Measurements from ENCODE around the gene VMP1.

The VMP1 gene

DNA sequence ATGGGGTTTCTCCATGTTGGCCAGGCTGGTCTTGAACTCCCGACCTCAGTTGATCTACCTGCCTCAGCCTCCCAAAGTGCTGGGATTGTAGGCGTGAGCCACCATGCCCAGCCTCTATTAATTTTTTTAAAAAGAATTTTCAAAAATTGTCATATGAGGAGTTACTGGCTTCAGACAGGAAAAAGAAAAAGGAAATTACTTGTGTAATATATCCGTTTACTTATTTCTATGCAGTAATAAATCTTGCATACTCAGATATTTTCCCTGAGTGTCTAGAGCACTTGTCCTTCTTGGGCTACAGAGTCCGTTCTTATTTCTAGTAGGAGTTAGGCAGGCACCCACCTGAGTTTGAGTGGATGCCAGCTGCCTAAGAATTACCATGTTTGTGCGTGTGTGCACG is 85.8 kb downstream of the VMP1 start:
- no CpG with 5 or more reads among the region's 6 CpGs for WGBS (ENCODE audit: insufficient coverage)
- H3K27ac ChIP-seq (ENCODE audit: insufficient read depth in 1 of 2, low read depth in 1 of 2, low read length in 2 of 2, poor library complexity in 1 of 2, severe bottlenecking in 2 of 2): no peak overlapping the region
- CTCF ChIA-PET: interaction anchor here (0.8 to 1.6 kb wide), 3 partner anchors 12 to 64 kb away, joined by 3 read pairs; no protein-coding TSS in a partner anchor

DNA sequence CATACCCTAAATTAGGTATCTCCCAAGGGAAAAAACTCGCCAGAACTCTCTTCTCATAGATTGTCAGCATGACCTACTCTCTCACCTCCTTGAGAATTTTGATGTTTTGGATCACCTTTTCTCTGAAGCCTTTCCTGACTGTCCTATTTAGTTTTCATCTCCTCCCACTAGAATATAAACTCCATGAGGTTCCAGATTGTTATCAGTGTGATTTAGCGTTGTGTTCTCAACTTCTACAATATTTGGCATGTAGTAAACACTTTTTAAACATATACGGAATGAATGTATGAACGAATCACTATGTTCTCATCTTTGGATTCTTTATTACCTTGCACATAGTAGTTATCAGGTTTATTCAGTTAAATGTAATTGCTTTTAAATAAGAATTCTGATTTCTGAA is 88.7 kb downstream of the VMP1 start:
- ChIA-PET CTCF (interaction anchor here (0.7 to 3.0 kb wide), 3 partner anchors 9 to 34 kb away, joined by 3 to 13 read pairs (median 4); no protein-coding TSS in a partner anchor), POLR2A (no interaction called here)
- H3K27me3 ChIP-seq (replicated peaks in 2 of 5; ENCODE audit: control insufficient read depth in 4 of 5, insufficient read depth in 5 of 5, low read length in 4 of 5): no peaks in the 10 kb centered on the region
- no peak overlapping the region for H3K27ac ChIP-seq (ENCODE audit: insufficient read depth in 1 of 2, low read depth in 1 of 2, low read length in 2 of 2, poor library complexity in 1 of 2, severe bottlenecking in 2 of 2)
- H3K4me3 ChIP-seq (ENCODE audit: control insufficient read depth in 1 of 7, extremely low read depth in 1 of 7, insufficient read depth in 4 of 7, low read depth in 2 of 7, low read length in 6 of 7): no peak overlapping the region
- 100% methylated on average over 1 of the region's 4 CpGs for WGBS (ENCODE audit: insufficient coverage)
- peaks cover 0 to 3% (median 0%) of the 10 kb centered on the region in 4 experiments for H3K36me3 ChIP-seq (ENCODE audit: control insufficient read depth in 4 of 4, insufficient read depth in 4 of 4, low read length in 3 of 4)
- H3K9me3 ChIP-seq (ENCODE audit: control extremely low read depth in 1 of 5, control insufficient read depth in 4 of 5, insufficient read depth in 2 of 5, low read depth in 1 of 5, low read length in 4 of 5): no peaks in the 10 kb centered on the region
- peaks cover 0 to 23% (median 7%) of the 10 kb centered on the region in 4 experiments for H3K4me1 ChIP-seq (ENCODE audit: control extremely low read depth in 1 of 4, control insufficient read depth in 4 of 4, insufficient read depth in 4 of 4, low read length in 3 of 4)
- no peak for DNase-seq

More for the DNA sequence above, 85.8 kb downstream of the VMP1 start:
- Histone ChIP-seq H3K36me3 (ENCODE audit: control insufficient read depth in 4 of 4, insufficient read depth in 4 of 4, low read length in 3 of 4) (peaks cover 0 to 3% (median 0%) of the 10 kb centered on the region in 4 experiments), H3K4me1 (ENCODE audit: control extremely low read depth in 1 of 4, control insufficient read depth in 4 of 4, insufficient read depth in 4 of 4, low read length in 3 of 4) (peaks cover 0 to 44% (median 23%) of the 10 kb centered on the region in 4 experiments), H3K9me3 (ENCODE audit: control extremely low read depth in 1 of 5, control insufficient read depth in 4 of 5, insufficient read depth in 2 of 5, low read depth in 1 of 5, low read length in 4 of 5) (no peaks in the 10 kb centered on the region), H3K27me3 (replicated peaks in 2 of 5; ENCODE audit: control insufficient read depth in 4 of 5, insufficient read depth in 5 of 5, low read length in 4 of 5) (no peaks in the 10 kb centered on the region), H3K4me3 (ENCODE audit: control insufficient read depth in 1 of 7, extremely low read depth in 1 of 7, insufficient read depth in 4 of 7, low read depth in 2 of 7, low read length in 6 of 7) (no peak overlapping the region)
- no peak for DNase-seq
- POLR2A ChIA-PET: no interaction called here

DNA sequence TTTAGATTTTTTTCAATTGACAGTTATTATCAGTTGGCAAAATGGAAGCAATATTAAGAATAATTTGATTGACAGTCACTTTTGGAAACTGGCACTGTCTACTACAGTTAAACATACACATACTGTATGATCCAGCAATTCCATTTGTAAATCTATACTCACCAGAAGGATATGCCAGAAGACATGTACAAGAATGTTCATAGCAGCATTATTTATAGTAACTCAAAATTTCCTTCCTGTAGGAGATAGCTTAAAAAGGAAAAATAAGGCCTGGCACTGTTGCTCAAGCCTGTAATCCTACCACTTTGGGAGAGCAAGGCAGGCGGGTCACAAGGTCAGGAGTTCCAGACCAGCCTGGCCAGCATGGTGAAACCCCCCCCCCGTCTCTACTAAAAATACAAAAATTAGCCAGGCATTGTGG is 89.3 kb downstream of the VMP1 start:
- WGBS (ENCODE audit: insufficient coverage): 100% methylated on average over 1 of the region's 2 CpGs
- CTCF ChIA-PET: interaction anchor here (0.7 to 3.0 kb wide), 3 partner anchors 10 to 34 kb away, joined by 3 to 13 read pairs (median 4); no protein-coding TSS in a partner anchor
- H3K9me3 ChIP-seq (ENCODE audit: control extremely low read depth in 1 of 5, control insufficient read depth in 4 of 5, insufficient read depth in 2 of 5, low read depth in 1 of 5, low read length in 4 of 5): no peaks in the 10 kb centered on the region
- peaks cover 0 to 20% (median 6%) of the 10 kb centered on the region in 4 experiments for H3K4me1 ChIP-seq (ENCODE audit: control extremely low read depth in 1 of 4, control insufficient read depth in 4 of 4, insufficient read depth in 4 of 4, low read length in 3 of 4)
- H3K27me3 ChIP-seq (replicated peaks in 2 of 5; ENCODE audit: control insufficient read depth in 4 of 5, insufficient read depth in 5 of 5, low read length in 4 of 5): no peaks in the 10 kb centered on the region
- POLR2A ChIA-PET: no interaction called here
- H3K4me3 ChIP-seq (ENCODE audit: control insufficient read depth in 1 of 7, extremely low read depth in 1 of 7, insufficient read depth in 4 of 7, low read depth in 2 of 7, low read length in 6 of 7): no peak overlapping the region
- no peak overlapping the region for H3K27ac ChIP-seq (ENCODE audit: insufficient read depth in 1 of 2, low read depth in 1 of 2, low read length in 2 of 2, poor library complexity in 1 of 2, severe bottlenecking in 2 of 2)
- DNase-seq: no peak
- H3K36me3 ChIP-seq (ENCODE audit: control insufficient read depth in 4 of 4, insufficient read depth in 4 of 4, low read length in 3 of 4): peaks cover 0 to 3% (median 0%) of the 10 kb centered on the region in 4 experiments

DNA sequence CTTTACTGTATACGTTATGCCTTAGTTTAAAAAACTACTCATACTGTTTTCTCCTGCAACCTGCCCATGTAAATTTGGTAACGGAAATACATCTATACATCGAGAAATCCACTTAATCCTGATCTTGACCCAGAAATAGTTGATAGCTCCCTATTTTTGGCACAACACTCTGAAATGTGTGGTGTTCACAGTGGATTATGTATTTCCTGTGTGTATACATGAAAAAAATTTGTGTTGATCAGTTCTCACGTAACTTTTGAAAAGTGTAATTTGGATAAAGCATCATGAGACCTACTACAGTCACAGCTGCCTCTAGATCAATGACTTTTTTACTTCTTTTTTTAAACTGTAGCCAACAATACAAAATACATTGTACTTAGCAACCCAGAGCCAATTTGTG is 90.7 kb downstream of the VMP1 start:
- CTCF ChIA-PET: interaction anchor here (1.0 to 3.0 kb wide), 5 partner anchors 10 to 61 kb away, joined by 3 to 13 read pairs (median 4); no protein-coding TSS in a partner anchor
- Histone ChIP-seq H3K27me3 (replicated peaks in 2 of 5; ENCODE audit: control insufficient read depth in 4 of 5, insufficient read depth in 5 of 5, low read length in 4 of 5) (no peaks in the 10 kb centered on the region), H3K4me1 (ENCODE audit: control extremely low read depth in 1 of 4, control insufficient read depth in 4 of 4, insufficient read depth in 4 of 4, low read length in 3 of 4) (peaks cover 0 to 17% (median 2%) of the 10 kb centered on the region in 4 experiments), H3K36me3 (ENCODE audit: control insufficient read depth in 4 of 4, insufficient read depth in 4 of 4, low read length in 3 of 4) (peaks cover 0 to 3% (median 0%) of the 10 kb centered on the region in 4 experiments), H3K9me3 (ENCODE audit: control extremely low read depth in 1 of 5, control insufficient read depth in 4 of 5, insufficient read depth in 2 of 5, low read depth in 1 of 5, low read length in 4 of 5) (no peaks in the 10 kb centered on the region), H3K4me3 (ENCODE audit: control insufficient read depth in 1 of 7, extremely low read depth in 1 of 7, insufficient read depth in 4 of 7, low read depth in 2 of 7, low read length in 6 of 7) (no peak overlapping the region), H3K27ac (ENCODE audit: insufficient read depth in 1 of 2, low read depth in 1 of 2, low read length in 2 of 2, poor library complexity in 1 of 2, severe bottlenecking in 2 of 2) (no peak overlapping the region)
- POLR2A ChIA-PET: no interaction called here
- 100% methylated on average over 1 of the region's 4 CpGs for WGBS (ENCODE audit: insufficient coverage)
- no peak for DNase-seq

DNA sequence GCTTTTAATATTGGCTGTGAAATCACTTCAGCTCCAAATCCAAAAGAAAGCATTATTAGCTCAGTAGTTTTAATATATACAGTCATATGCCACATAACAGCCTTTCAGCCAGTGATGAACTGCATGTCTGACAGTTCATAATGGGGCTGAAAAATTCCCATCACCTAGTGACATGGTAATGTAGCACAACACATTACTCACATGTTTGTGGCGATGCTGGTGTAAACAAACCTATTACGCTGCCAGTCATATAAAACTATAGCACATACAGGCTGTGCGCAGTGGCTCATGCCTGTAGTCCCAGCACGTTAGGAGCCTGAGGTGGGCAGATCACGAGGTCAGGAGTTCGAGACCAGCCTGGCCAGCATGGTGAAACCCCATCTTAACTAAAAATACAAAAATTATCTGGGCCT is 93.1 kb downstream of the VMP1 start:
- ChIA-PET CTCF (interaction anchor here (0.6 to 1.7 kb wide), 5 partner anchors 9 to 60 kb away, joined by 3 to 5 read pairs (median 3); no protein-coding TSS in a partner anchor), POLR2A (no interaction called here)
- H3K9me3 ChIP-seq (ENCODE audit: control extremely low read depth in 1 of 5, control insufficient read depth in 4 of 5, insufficient read depth in 2 of 5, low read depth in 1 of 5, low read length in 4 of 5): no peaks in the 10 kb centered on the region
- no peaks in the 10 kb centered on the region for H3K36me3 ChIP-seq (ENCODE audit: control insufficient read depth in 4 of 4, insufficient read depth in 4 of 4, low read length in 3 of 4)
- no peaks in the 10 kb centered on the region for H3K27me3 ChIP-seq (replicated peaks in 2 of 5; ENCODE audit: control insufficient read depth in 4 of 5, insufficient read depth in 5 of 5, low read length in 4 of 5)
- no peak overlapping the region for H3K27ac ChIP-seq (ENCODE audit: insufficient read depth in 1 of 2, low read depth in 1 of 2, low read length in 2 of 2, poor library complexity in 1 of 2, severe bottlenecking in 2 of 2)
- WGBS (ENCODE audit: insufficient coverage): 90% methylated on average over 4 of the region's 6 CpGs
- peaks cover 3 to 34% (median 7%) of the 10 kb centered on the region in 4 experiments for H3K4me1 ChIP-seq (ENCODE audit: control extremely low read depth in 1 of 4, control insufficient read depth in 4 of 4, insufficient read depth in 4 of 4, low read length in 3 of 4)
- peak in 1 of 3 donors; percentile 27 for DNase-seq
- no peak overlapping the region for H3K4me3 ChIP-seq (ENCODE audit: control insufficient read depth in 1 of 7, extremely low read depth in 1 of 7, insufficient read depth in 4 of 7, low read depth in 2 of 7, low read length in 6 of 7)

DNA sequence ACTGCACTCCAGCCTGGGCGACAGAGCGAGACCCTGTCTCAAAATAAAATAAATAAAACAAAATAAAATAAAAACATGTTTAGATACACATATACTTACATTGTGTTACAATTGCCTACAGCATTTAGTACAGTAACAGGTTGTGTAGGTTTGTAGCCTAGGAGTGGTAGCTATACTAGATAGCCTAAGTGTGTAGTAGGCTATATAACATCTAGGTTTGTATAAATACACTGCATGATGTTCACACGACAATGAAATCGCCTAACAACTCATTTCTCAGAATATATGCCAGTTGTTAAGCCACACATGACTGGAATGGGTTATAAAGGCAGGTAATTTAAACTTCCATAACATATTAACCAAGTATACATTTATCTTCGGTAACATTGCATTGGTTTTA is 94.7 kb downstream of the VMP1 start:
- WGBS (ENCODE audit: insufficient coverage): no CpG with 5 or more reads among the region's 5 CpGs
- Histone ChIP-seq H3K27me3 (replicated peaks in 2 of 5; ENCODE audit: control insufficient read depth in 4 of 5, insufficient read depth in 5 of 5, low read length in 4 of 5) (no peaks in the 10 kb centered on the region), H3K4me1 (ENCODE audit: control extremely low read depth in 1 of 4, control insufficient read depth in 4 of 4, insufficient read depth in 4 of 4, low read length in 3 of 4) (peaks cover 3 to 23% (median 6%) of the 10 kb centered on the region in 4 experiments), H3K27ac (ENCODE audit: insufficient read depth in 1 of 2, low read depth in 1 of 2, low read length in 2 of 2, poor library complexity in 1 of 2, severe bottlenecking in 2 of 2) (no peak overlapping the region), H3K36me3 (ENCODE audit: control insufficient read depth in 4 of 4, insufficient read depth in 4 of 4, low read length in 3 of 4) (no peaks in the 10 kb centered on the region), H3K4me3 (ENCODE audit: control insufficient read depth in 1 of 7, extremely low read depth in 1 of 7, insufficient read depth in 4 of 7, low read depth in 2 of 7, low read length in 6 of 7) (no peak overlapping the region), H3K9me3 (ENCODE audit: control extremely low read depth in 1 of 5, control insufficient read depth in 4 of 5, insufficient read depth in 2 of 5, low read depth in 1 of 5, low read length in 4 of 5) (no peaks in the 10 kb centered on the region)
- CTCF ChIA-PET: interaction anchor here (1.5 kb wide), 1 partner anchor 9 kb away, joined by 4 read pairs; no protein-coding TSS in a partner anchor
- DNase-seq: no peak
- POLR2A ChIA-PET: no interaction called here

DNA sequence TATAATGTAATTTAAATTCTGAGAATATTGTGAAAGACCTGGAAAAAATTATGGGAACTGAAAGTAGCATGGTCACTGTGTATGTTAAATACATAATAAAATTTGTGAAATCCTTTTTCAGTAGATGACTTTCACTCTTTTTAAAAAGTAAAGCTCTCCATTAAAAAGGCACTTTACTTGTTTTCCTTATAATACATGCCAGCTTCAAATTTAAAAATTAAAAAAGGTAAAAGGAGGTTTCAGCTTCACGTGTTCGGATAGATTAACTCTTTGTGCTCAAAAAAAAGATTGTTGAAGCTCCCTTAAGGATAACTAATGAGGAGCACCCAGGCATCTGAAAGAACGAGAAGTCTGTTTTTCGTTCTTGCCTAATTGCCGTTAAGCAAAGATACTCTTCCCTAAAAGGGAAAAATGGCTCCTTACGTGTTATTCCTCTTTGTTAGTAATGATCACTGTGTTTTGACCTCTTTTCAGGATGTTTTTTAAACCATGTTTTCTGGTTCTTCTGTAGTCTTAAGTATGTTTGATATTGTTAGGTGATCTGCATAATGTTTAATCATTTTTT is 97.5 kb downstream of the VMP1 start:
- WGBS (ENCODE audit: insufficient coverage): 83% methylated on average over 2 of the region's 6 CpGs
- Histone ChIP-seq H3K4me1 (ENCODE audit: control extremely low read depth in 1 of 4, control insufficient read depth in 4 of 4, insufficient read depth in 4 of 4, low read length in 3 of 4) (peaks cover 3 to 18% (median 6%) of the 10 kb centered on the region in 4 experiments), H3K36me3 (ENCODE audit: control insufficient read depth in 4 of 4, insufficient read depth in 4 of 4, low read length in 3 of 4) (peaks cover 0 to 1% (median 0%) of the 10 kb centered on the region in 4 experiments), H3K9me3 (ENCODE audit: control extremely low read depth in 1 of 5, control insufficient read depth in 4 of 5, insufficient read depth in 2 of 5, low read depth in 1 of 5, low read length in 4 of 5) (no peaks in the 10 kb centered on the region), H3K4me3 (ENCODE audit: control insufficient read depth in 1 of 7, extremely low read depth in 1 of 7, insufficient read depth in 4 of 7, low read depth in 2 of 7, low read length in 6 of 7) (peak overlapping the region in 1 of 7 experiments; percentile 37), H3K27me3 (replicated peaks in 2 of 5; ENCODE audit: control insufficient read depth in 4 of 5, insufficient read depth in 5 of 5, low read length in 4 of 5) (no peaks in the 10 kb centered on the region), H3K27ac (ENCODE audit: insufficient read depth in 1 of 2, low read depth in 1 of 2, low read length in 2 of 2, poor library complexity in 1 of 2, severe bottlenecking in 2 of 2) (peak overlapping the region in 1 of 2 experiments; percentile 74)
- DNase-seq: peak in 1 of 3 donors; percentile 24
- ChIA-PET CTCF (interaction anchor here (1.0 to 1.1 kb wide), 2 partner anchors 11 to 40 kb away, joined by 3 to 4 read pairs; no protein-coding TSS in a partner anchor), POLR2A (no interaction called here)
